ENCODE measurements around the gene IGSF9B. TPM values are rescaled to one million over a fixed set of nuclear protein-coding genes. Genes with fewer than 3 reads are reported as not detected.

IGSF9B gene
- total RNA-seq, 2 donors from 2014 or later = 10.2 to 35.3 TPM

DNA sequence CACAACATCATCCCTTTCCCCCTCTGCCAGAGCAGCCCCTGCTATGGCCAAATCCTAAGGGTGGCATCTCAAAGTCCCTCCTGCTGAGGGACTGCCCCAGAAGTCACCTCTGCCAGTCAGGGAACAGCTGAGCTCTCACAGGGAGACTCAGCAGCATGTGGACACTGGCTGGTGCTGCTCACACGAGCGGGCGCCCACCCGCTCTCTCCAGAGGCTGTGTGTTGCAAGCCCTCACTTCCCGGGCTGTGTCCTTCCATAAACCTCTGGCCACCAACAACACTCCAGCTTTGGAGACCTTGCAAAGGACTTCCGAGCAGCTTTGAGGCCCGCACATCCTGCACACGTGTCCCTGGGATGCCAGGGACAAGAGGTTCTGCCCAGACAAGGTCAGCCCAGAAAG is 2.8 kb downstream of the IGSF9B start:
- H3K4me1 ChIP-seq (replicated peaks) = peaks cover 2% of the 10 kb centered on the region
- H3K4me3 ChIP-seq = no peak overlapping the region
- H3K27me3 ChIP-seq (replicated peaks; ENCODE audit: insufficient read depth) = no peaks in the 10 kb centered on the region
- peak overlapping the region; percentile 8 to 22 for H3K27ac ChIP-seq
- WGBS = 75% methylated on average over 8 of the region's 8 CpGs
- no peaks in the 10 kb centered on the region for H3K36me3 ChIP-seq
- no peaks in the 10 kb centered on the region for H3K9me3 ChIP-seq
- DNase-seq (ENCODE audit: low spot score) = no peak
- intact Hi-C loops (cut with DNase I) = loop anchor here (10.0 kb wide), 1 partner anchor 171 kb away; no protein-coding TSS in a partner anchor
- TF ChIP-seq, protein P1, sequence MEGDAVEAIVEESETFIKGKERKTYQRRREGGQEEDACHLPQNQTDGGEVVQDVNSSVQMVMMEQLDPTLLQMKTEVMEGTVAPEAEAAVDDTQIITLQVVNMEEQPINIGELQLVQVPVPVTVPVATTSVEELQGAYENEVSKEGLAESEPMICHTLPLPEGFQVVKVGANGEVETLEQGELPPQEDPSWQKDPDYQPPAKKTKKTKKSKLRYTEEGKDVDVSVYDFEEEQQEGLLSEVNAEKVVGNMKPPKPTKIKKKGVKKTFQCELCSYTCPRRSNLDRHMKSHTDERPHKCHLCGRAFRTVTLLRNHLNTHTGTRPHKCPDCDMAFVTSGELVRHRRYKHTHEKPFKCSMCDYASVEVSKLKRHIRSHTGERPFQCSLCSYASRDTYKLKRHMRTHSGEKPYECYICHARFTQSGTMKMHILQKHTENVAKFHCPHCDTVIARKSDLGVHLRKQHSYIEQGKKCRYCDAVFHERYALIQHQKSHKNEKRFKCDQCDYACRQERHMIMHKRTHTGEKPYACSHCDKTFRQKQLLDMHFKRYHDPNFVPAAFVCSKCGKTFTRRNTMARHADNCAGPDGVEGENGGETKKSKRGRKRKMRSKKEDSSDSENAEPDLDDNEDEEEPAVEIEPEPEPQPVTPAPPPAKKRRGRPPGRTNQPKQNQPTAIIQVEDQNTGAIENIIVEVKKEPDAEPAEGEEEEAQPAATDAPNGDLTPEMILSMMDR (IDR thresholded peaks at IDR 0.05) = no peak
- TF ChIP-seq POLR2AphosphoS5 (IDR thresholded peaks at IDR 0.05) (no peak), POLR2A (IDR thresholded peaks at IDR 0.05) (no peak)

DNA sequence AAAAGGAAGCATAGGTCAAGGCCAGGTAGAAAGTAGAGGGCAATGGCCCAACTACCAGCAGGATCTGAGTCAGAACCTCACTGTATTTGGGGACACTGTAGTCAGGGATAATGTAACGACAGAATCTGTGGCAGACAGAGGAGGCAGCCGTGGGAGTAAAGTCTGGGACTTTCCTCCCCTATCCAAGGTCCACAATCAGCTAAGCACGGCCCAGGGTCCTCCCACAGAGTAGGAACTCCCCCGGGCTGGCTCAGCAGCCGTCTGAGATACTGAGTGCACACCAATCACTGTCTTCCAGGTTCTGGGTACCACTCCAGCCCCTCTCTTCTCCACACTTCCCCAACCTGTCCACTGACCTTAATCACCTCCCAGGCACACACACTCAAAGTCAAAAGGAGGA is 3.2 kb downstream of the IGSF9B start:
- WGBS = 54% methylated on average over 5 of the region's 5 CpGs
- Histone ChIP-seq H3K4me1 (replicated peaks) (peaks cover 2% of the 10 kb centered on the region), H3K9me3 (no peaks in the 10 kb centered on the region), H3K36me3 (no peaks in the 10 kb centered on the region), H3K27me3 (replicated peaks; ENCODE audit: insufficient read depth) (no peaks in the 10 kb centered on the region), H3K27ac (peak overlapping the region; percentile 8 to 22), H3K4me3 (no peak overlapping the region)
- intact Hi-C loops (cut with DNase I) = loop anchor here (10.0 kb wide), 1 partner anchor 171 kb away; no protein-coding TSS in a partner anchor
- TF ChIP-seq POLR2AphosphoS5 (IDR thresholded peaks at IDR 0.05) (no peak), POLR2A (IDR thresholded peaks at IDR 0.05) (no peak)
- TF ChIP-seq, protein P1 (IDR thresholded peaks at IDR 0.05) = no peak
- no peak for DNase-seq (ENCODE audit: low spot score)

DNA sequence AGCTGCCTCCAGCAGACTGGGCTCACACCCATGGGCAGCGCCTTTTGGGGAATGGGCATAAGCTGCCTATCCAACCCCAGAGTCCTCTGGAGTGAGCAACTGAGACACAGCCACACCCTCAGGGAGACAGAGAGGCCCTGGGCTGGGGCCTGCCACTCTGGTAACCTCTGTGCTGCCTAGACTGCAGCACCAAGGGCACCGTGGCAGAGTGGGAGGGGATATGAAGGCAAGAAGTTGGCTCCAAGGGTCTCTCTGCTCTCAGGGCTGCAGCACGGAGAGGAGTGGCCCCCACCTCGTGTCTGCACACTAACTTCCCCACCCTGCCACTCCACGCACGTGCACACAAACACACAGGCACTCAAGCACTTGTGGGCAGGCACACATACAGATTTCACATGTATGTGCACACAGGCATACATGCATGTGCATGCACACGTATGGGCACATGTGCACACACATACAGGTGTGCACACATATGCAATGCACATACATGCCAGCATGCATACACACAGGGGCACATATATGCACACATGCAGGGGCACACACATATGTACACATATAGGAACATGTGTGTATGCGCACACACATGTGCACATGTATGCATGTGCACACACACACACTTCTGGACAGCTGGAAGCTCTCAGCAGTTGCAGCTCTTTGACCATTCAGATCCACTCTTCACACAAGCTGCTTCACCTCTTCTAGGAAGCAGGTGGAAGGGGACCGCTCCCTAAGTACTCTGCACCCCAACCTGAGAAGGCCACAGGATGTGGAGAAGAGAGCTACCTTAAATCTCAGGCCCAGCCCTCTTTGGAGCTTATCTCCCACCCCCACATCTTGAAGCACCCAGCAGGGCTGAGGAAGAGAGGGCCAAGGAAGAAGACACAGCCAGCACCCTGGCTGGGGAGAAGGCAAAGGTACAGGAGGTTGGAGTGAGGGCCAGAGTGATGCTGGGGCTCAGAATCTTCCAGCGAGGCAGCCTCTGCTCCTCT is 4.3 kb downstream of the IGSF9B start:
- intact Hi-C loops (cut with DNase I) = loop anchor here (10.0 kb wide), 1 partner anchor 172 kb away; no protein-coding TSS in a partner anchor

DNA sequence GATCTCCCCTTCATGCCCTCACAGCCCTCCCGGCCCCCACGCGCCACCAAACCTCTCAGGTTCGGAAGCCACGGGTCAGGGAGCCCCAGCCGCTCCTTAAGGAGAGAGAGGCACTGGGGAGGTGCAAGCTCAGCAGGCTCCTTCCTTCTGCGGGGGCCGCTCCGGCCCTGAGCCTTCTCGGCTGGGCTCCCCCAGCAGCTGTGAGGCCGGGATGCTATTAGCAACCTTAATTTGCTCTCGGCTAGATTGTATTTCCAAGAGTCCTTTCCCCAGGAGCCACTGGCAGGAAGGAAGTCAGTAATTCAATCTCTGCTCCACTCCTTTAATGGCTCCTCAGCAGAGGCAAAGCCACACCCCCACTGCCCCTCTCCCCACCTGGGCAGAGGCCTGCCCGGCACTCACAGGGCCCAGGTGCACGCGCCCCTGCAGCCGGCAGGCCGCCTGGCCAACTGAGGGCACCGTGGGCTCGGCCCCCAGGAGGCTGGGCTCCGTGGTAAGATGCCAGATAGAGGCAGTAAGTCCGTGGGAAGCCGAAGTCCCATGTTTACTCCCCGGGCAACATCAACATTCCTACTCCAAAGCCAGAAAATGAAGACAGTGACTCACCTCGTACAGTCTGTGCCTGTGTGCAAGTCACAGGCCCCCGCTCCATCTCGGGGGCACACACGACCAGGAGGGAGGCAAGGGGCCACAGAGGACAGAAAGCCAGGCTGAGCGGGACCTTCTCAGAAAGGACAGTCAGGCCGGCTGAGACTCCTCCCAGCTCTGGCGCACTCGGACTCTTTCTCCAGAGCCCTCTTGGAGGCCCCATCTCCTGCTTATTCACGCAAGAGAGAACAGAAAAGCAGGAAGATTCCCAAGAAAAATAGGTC is 5.2 kb downstream of the IGSF9B start:
- Histone ChIP-seq H3K27ac (peak overlapping the region; percentile 39 to 47), H3K4me3 (peak overlapping the region in 1 of 2 donors; percentile 7), H3K27me3 (replicated peaks; ENCODE audit: insufficient read depth) (no peaks in the 10 kb centered on the region), H3K36me3 (no peaks in the 10 kb centered on the region), H3K4me1 (replicated peaks) (peaks cover 2% of the 10 kb centered on the region), H3K9me3 (no peaks in the 10 kb centered on the region)
- no peak for TF ChIP-seq POLR2AphosphoS5 (IDR thresholded peaks at IDR 0.05)
- no peak for TF ChIP-seq POLR2A (IDR thresholded peaks at IDR 0.05)
- TF ChIP-seq, protein P1 (IDR thresholded peaks at IDR 0.05) = no peak
- no peak for DNase-seq (ENCODE audit: low spot score)
- intact Hi-C loops (cut with DNase I) = loop anchor here (10.0 kb wide), 1 partner anchor 173 kb away; no protein-coding TSS in a partner anchor
- 30% methylated on average over 32 of the region's 32 CpGs for WGBS

More for the DNA sequence above, 4.3 kb downstream of the IGSF9B start:
- peak overlapping the region; percentile 39 to 47 for H3K27ac ChIP-seq
- 79% methylated on average over 10 of the region's 10 CpGs for WGBS
- H3K27me3 ChIP-seq (replicated peaks; ENCODE audit: insufficient read depth) = no peaks in the 10 kb centered on the region
- H3K36me3 ChIP-seq = no peaks in the 10 kb centered on the region
- DNase-seq (ENCODE audit: low spot score) = no peak
- no peaks in the 10 kb centered on the region for H3K9me3 ChIP-seq
- TF ChIP-seq, protein P1 (IDR thresholded peaks at IDR 0.05) = no peak
- H3K4me1 ChIP-seq (replicated peaks) = peaks cover 2% of the 10 kb centered on the region
- H3K4me3 ChIP-seq = no peak overlapping the region

Data from prostate gland (tissue), 2 donors.